Right ventricle myocardium superior (tissue), 1 donor: ENCODE results near the gene DSTYK. TPM values are rescaled to one million over a fixed set of nuclear protein-coding genes. Genes with fewer than 3 reads are reported as not detected.

ENCODE experiments used
- ATAC-seq: fragments of 200-7000 bp; cut with Tn5 transposase; one replicate; pipeline ENCODE4 v1.9.1; 2020; ENCODE audit warnings: mild to moderate bottlenecking; ENCODE audit not compliant: poor library complexity
- DNase-seq: peaks from one replicate; pipeline ENCODE4 v3.0.0-alpha.2; 2020
- intact Hi-C: fragments of 100-400 bp; cut with DNase I; formaldehyde crosslinking; loops from one replicate; pipeline ENCODE4 v1.11.2; 2022
- total RNA-seq: library from RNA; stranded (reverse); fragmentation: NEBNext Ultra II Directional; extraction: Animal tissue kit (Norgen Biotek cat#: 25700); gene quantifications from one replicate; pipeline ENCODE4 v1.2.1, GENCODE V29; 2021
- donor health status: DM: no; HTN: yes; CAD: no; lungs with severe emphysema.

The DSTYK gene
- total RNA-seq, 1 donor from 2014 or later = 5.3 TPM

GRCh38 chr1:205226868-205227583 is 15.5 kb upstream of the DSTYK start:
- intact Hi-C loops = no loop called here
- ATAC-seq = no peak
- DNase-seq = no peak

GRCh38 chr1:205225901-205226765 is 14.6 kb upstream of the DSTYK start:
- no peak for DNase-seq
- ATAC-seq = no peak
- intact Hi-C loops = no loop called here

GRCh38 chr1:205224736-205225135 is 13.2 kb upstream of the DSTYK start:
- DNase-seq = no peak
- intact Hi-C loops = no loop called here
- ATAC-seq = no peak

GRCh38 chr1:205220421-205220820 is 8.9 kb upstream of the DSTYK start:
- ATAC-seq = no peak
- no peak for DNase-seq
- intact Hi-C loops = no loop called here

- no peak for DNase-seq
- intact Hi-C loops = no loop called here
These were observed 5.9 kb upstream of the DSTYK start for GRCh38 chr1:205217418-205217817.

GRCh38 chr1:205216588-205216987 is 5.1 kb upstream of the DSTYK start:
- intact Hi-C loops = no loop called here
- no peak for ATAC-seq
- DNase-seq = no peak

More at GRCh38 chr1:205217418-205217817, 5.9 kb upstream of the DSTYK start:
- ATAC-seq = no peak

GRCh38 chr1:205214756-205215155 is 3.3 kb upstream of the DSTYK start:
- no peak for DNase-seq
- ATAC-seq = no peak
- intact Hi-C loops = no loop called here

- peak; percentile 23 for ATAC-seq
These were observed 486 bp upstream of the DSTYK start for GRCh38 chr1:205211839-205212536.

GRCh38 chr1:205210756-205211168 is 740 bp downstream of the DSTYK start:
- DNase-seq = no peak
- ATAC-seq = no peak
- intact Hi-C loops = no loop called here

More at GRCh38 chr1:205211839-205212536, 486 bp upstream of the DSTYK start:
- no peak for DNase-seq
- intact Hi-C loops = no loop called here

GRCh38 chr1:205208811-205209210 is 2.7 kb downstream of the DSTYK start:
- ATAC-seq (no peak), DNase-seq (no peak)
- intact Hi-C loops = no loop called here

- intact Hi-C loops = no loop called here
- ATAC-seq = no peak
- no peak for DNase-seq
These were observed 6.4 kb downstream of the DSTYK start for GRCh38 chr1:205205055-205205454.

- no peak for ATAC-seq
- intact Hi-C loops = no loop called here
- no peak for DNase-seq
These were observed 7.0 kb downstream of the DSTYK start for GRCh38 chr1:205204552-205204951.

GRCh38 chr1:205199931-205200299 is 11.6 kb downstream of the DSTYK start:
- ATAC-seq (no peak), DNase-seq (no peak)
- intact Hi-C loops = no loop called here

GRCh38 chr1:205199090-205199930 is 12.2 kb downstream of the DSTYK start:
- ATAC-seq = no peak
- intact Hi-C loops = no loop called here
- DNase-seq = no peak

- ATAC-seq (no peak), DNase-seq (no peak)
- intact Hi-C loops = no loop called here
These were observed 19.2 kb downstream of the DSTYK start for GRCh38 chr1:205192287-205192686.

GRCh38 chr1:205191622-205192021 is 19.9 kb downstream of the DSTYK start:
- DNase-seq (no peak), ATAC-seq (no peak)
- intact Hi-C loops = no loop called here

GRCh38 chr1:205190845-205191577 is 20.5 kb downstream of the DSTYK start:
- peak; percentile 46 for ATAC-seq
- DNase-seq = no peak
- intact Hi-C loops = no loop called here

GRCh38 chr1:205189131-205189530 is 22.4 kb downstream of the DSTYK start:
- DNase-seq = no peak
- no peak for ATAC-seq
- intact Hi-C loops = no loop called here
